Effector memory CD8-positive, alpha-beta T cell (primary cell): ENCODE results near the gene ADAMTS2.
"Not testable (repeated sequence)": the region's sequence is repeated elsewhere in the genome, so short reads cannot be mapped to it uniquely, and the experiment has no call there.

Experiments
- ATAC-seq: fragments of 150-1000 bp; cut with Tn5 transposase; replicated peaks from 2 replicates; pipeline ENCODE4 v1.10.0; 2021; ENCODE audit warnings: mild to moderate bottlenecking, moderate library complexity
- DNase-seq, 3 experiments: peaks; one replicate each; pipeline ENCODE4 v3.0.0; 2021
- H3K27ac Mint-ChIP-seq, 2 donors: one replicate each; pipeline ENCODE4 v1.8.0; 2022; ENCODE audit warnings: mild to moderate bottlenecking in 2 of 2, mixed read lengths in 2 of 2, moderate library complexity in 2 of 2
- H3K27me3 Mint-ChIP-seq, 2 donors: one replicate each; pipeline ENCODE4 v1.8.0; 2022; ENCODE audit warnings: mixed read lengths in 2 of 2
- H3K36me3 Mint-ChIP-seq: one replicate; pipeline ENCODE4 v1.8.0; 2022; ENCODE audit warnings: mild to moderate bottlenecking, moderate library complexity, mixed read lengths; ENCODE audit not compliant: insufficient read depth
- H3K4me1 Mint-ChIP-seq, 2 donors: one replicate each; pipeline ENCODE4 v1.8.0; 2022; ENCODE audit warnings: low read depth in 2 of 2, mixed read lengths in 2 of 2
- H3K4me3 Mint-ChIP-seq, 2 donors: one replicate each; pipeline ENCODE4 v1.8.0; 2022; ENCODE audit warnings: mild to moderate bottlenecking in 2 of 2, mixed read lengths in 2 of 2, moderate library complexity in 2 of 2
- H3K9me3 Mint-ChIP-seq, 2 donors: one replicate each; pipeline ENCODE4 v1.8.0; 2022; ENCODE audit warnings: mixed read lengths in 2 of 2

The ADAMTS2 gene

DNA sequence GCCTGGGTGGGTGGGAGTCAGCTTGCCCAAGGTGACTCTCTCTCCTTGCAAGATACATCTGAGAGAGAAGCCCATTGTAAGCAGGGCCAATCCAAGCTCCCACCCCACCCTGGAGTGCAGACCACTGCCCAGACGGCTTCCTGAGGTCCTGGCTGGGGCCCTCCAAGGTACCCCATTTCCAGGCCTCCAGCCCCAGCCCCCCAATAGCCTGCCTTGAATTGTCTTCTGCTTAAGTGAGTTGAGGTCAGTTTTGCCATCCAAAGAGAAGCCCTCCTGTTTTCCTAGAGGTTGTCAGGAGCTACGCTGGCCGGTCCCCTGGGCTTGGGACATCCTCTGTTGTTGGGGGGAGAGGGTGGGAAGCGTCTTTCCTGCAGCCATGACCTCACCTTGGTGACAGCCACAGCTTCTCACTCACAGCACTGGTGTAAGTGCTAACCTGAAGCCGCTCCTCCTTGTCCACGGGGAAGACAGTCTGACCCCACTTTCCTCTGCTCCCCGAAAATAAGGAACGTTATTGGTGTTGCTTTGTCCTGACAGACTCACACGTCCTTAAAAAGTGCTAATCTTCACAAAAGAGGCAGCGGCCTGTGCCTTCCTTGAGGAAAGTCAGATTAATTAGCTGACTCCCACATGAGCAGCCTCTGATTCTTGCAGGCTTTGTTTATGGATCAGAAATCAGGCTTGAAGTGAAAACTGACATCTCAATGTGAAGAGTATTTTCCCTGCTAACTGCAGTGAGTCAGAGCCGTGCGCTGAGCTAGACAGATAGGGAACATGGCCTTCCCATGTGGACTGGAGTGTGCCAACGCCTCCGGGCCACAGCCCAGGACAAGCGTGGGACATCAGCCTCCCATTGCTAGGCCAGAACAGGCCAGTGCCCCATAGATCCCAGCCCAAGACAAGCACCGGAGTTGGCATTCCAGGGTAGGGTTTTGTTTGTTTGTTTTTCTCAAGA, 52.3 kb downstream of the ADAMTS2 start:
- Mint-ChIP-seq H3K4me1 (no peaks in the 10 kb centered on the region), H3K9me3 (peaks cover 2 to 4% of the 10 kb centered on the region in 2 donors), H3K36me3 (no peaks in the 10 kb centered on the region), H3K4me3 (no peak overlapping the region), H3K27me3 (peaks cover 9 to 38% of the 10 kb centered on the region in 2 donors), H3K27ac (no peak overlapping the region)
- DNase-seq = no peak
- ATAC-seq = no peak

DNA sequence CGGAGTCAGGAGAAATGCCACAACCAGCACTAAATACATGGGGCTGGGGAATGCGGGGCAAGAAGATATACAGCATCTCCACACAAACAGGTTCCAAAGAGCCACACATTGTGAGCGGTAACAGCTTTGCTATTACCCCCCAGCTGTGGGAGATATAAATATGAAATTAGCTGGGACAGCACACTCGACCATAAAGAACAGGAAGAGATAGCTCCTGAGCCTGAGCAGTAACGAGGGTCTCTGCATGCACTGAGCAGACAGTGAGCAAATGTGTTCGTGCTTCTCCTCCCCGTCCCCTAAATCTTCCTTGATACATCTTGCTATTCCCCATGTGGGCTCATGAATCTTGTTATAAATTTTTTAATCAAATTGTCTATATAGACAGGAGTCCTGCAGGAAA, 53.1 kb downstream of the ADAMTS2 start:
- Mint-ChIP-seq H3K36me3 (no peaks in the 10 kb centered on the region), H3K9me3 (peaks cover 0 to 2% of the 10 kb centered on the region in 2 donors), H3K27me3 (peaks cover 9 to 30% of the 10 kb centered on the region in 2 donors), H3K4me1 (no peaks in the 10 kb centered on the region), H3K4me3 (no peak overlapping the region), H3K27ac (no peak overlapping the region)
- DNase-seq = no peak
- ATAC-seq = no peak

DNA sequence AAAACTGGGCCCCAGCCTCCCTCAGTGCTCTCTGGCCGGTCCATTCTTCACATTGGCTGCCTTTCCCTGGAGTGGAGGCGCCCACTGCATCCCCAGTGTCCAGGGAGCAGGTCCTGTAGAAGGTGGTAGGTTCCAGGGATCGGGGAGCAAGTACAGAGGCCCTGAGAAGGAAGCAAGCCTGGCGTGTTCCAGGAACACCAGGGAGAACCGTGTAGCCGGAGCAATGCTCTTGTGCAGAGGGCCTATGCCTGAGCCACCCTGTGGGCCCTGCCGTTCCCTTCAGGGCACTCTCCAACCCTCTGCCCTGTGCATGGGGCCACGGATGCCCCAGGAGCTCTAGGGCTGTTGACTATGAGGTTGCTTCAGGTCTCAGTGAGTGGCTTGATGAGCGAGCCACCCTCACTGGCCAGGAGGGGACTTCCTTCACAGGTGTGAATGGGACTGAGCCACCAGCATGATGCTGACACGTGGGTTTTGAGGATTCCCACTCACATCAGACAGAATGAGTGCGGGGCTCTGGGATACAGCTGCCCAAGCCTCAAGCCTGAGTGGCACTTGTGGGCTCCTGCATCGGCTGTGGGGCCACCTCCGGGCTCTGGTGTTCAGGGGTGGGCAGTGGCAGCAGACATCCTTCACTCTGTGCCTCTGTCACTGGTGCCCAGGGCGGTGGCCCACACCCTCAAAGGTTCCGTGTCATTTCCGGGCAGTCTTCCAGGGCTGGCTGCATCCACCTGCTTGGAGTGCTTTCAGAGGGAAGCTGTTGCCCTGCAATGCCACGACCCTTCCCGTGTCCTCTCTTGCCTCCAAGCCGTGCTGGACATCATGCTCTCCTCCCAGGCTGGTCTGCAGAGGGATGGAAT, 54.4 kb downstream of the ADAMTS2 start:
- no peak for ATAC-seq
- no peak for DNase-seq
- peaks cover 0 to 2% of the 10 kb centered on the region in 2 donors for H3K9me3 Mint-ChIP-seq

DNA sequence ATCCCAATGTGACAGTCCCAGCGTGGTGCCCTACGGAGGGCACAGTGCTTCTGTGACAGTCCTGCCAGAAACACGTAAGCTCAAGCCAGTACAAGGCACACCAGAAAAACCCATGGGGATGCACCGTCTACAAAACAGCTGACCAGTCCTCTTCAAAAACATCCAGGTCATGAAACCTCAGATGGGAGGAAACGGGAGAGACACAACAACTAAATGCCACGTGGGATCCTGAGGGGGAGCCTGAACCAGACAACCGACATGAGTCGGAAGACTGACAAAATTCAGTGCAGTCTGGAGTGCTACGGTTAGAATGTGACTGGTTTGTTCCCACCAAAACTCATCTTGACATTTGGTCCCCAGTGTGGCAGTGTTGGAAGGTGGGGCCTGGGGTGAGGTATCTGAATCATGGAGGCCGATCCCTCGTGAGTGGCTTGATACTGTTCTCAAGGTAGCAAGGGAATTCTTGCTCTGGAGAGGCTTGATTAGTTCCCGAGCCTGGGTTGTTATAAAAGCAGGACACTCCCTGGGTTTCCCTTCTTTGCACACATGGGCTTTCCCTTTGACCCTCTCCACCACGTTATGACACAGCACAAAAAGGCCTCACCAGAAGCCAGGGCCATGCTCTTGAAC, 55.4 kb downstream of the ADAMTS2 start:
- Mint-ChIP-seq H3K27ac (no peak overlapping the region), H3K9me3 (peaks cover 0 to 2% of the 10 kb centered on the region in 2 donors), H3K36me3 (no peaks in the 10 kb centered on the region), H3K4me3 (no peak overlapping the region), H3K4me1 (no peaks in the 10 kb centered on the region), H3K27me3 (peaks cover 4 to 21% of the 10 kb centered on the region in 2 donors)
- ATAC-seq (no peak), DNase-seq (no peak)

More for the DNA sequence above, 54.4 kb downstream of the ADAMTS2 start:
- Mint-ChIP-seq H3K4me1 (no peaks in the 10 kb centered on the region), H3K36me3 (no peaks in the 10 kb centered on the region), H3K27me3 (peaks cover 9 to 30% of the 10 kb centered on the region in 2 donors), H3K27ac (no peak overlapping the region), H3K4me3 (no peak overlapping the region)

DNA sequence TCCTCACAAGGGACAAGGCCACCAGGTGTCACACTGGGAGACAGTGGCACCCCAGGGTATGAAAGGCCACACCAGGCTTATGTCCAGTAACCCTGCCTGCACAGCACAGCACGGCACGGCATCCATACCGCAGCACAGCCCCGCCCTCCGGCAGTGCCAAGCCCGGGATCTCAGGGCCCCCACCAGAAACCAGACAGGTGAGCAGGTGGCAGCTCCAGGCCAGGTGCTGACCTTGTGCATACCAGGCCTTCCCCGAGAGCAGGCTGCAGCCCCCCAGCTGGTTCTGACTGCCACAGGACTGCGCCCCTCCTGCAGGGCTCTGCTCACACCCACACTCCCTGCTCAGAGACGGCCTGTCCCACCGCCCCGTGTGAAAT, 56.5 kb downstream of the ADAMTS2 start:
- Mint-ChIP-seq H3K4me3 (no peak overlapping the region), H3K9me3 (peaks cover 0 to 2% of the 10 kb centered on the region in 2 donors), H3K4me1 (no peaks in the 10 kb centered on the region), H3K27ac (no peak overlapping the region), H3K27me3 (peaks cover 4 to 17% of the 10 kb centered on the region in 2 donors), H3K36me3 (no peaks in the 10 kb centered on the region)
- DNase-seq (no peak), ATAC-seq (no peak)

DNA sequence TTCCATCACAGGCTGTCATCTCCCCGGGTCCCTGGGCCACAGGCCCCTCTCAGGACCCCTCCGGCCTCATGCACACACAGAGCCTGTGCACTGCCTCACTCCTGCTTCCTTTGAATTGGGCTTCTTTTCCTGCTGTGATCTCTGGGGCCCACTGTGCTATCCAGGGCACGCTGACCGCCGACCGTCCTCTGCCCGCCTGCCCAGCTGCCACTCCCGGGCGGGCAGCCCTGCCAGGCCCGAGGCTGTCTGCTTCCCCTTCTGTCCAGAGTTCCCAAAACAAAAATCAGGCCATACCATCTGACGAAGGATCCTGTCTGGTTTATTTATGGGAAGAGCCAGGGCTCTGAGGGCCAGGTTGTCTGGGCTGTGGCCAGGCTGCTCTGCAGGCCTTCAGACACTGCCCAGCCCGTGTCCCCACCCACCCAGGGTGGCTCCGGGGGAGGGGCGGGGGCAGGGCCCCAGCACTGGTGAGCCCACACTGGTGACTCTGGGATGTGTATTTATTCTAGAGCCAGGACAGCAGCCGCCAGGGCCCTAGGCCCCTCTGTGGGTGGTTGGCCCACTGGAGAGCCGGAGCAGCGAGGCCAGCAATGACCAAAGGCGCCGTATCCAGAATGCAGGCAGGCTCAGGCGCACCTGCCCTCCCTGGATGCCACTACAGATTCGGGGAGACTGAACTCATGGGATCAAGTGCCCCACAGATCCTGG, 57.0 kb downstream of the ADAMTS2 start:
- no peak for DNase-seq
- Mint-ChIP-seq H3K36me3 (no peaks in the 10 kb centered on the region), H3K4me1 (no peaks in the 10 kb centered on the region), H3K4me3 (no peak overlapping the region), H3K27ac (no peak overlapping the region), H3K9me3 (peaks cover 0 to 2% of the 10 kb centered on the region in 2 donors), H3K27me3 (peaks cover 3 to 15% of the 10 kb centered on the region in 2 donors)
- ATAC-seq = no peak

DNA sequence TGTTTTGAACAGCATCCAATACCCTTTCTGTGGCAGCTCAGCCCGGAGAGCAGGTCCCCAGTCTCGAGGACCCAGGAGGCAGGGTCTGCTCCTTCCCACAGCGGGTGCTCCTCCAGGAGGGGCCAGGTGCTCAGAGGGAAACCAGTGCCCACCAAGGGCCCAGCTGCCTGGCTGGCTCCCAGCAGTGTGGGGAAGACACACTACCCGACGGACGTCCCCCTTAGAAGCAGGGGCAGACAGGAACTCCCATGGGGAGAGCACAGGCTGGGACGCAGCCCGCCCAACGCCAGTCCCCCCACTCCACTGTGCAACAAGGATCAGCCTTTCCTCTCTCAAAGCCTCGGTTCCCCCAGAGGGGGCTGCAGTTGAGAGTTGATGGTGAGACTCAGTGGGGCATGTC, 57.6 kb downstream of the ADAMTS2 start:
- H3K36me3 Mint-ChIP-seq = no peaks in the 10 kb centered on the region
- DNase-seq (no peak), ATAC-seq (no peak)
- peaks cover 0 to 2% of the 10 kb centered on the region in 2 donors for H3K9me3 Mint-ChIP-seq
- no peaks in the 10 kb centered on the region for H3K4me1 Mint-ChIP-seq
- no peak overlapping the region for H3K4me3 Mint-ChIP-seq
- H3K27ac Mint-ChIP-seq = no peak overlapping the region
- peaks cover 0 to 12% of the 10 kb centered on the region in 2 donors for H3K27me3 Mint-ChIP-seq

DNA sequence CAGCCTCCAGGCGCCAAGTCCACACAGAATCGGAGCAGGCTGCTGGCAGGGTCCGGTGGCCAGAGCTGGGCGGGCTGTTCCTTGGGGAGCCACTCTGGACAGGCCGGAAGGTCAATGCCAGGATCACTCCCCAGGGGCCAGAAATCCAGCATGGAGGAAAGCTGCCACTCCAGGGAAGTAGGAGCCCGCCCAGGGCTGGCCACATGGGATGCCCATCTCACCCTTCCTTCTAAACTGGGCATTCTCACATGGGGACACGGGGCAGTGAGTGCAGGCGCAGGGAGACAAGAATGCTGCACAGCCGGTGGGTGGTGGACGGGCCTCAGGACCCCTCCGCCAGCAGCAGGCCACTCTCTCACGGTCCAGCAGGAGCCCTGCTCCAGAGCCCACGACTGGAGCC, 58.2 kb downstream of the ADAMTS2 start:
- no peaks in the 10 kb centered on the region for H3K4me1 Mint-ChIP-seq

DNA sequence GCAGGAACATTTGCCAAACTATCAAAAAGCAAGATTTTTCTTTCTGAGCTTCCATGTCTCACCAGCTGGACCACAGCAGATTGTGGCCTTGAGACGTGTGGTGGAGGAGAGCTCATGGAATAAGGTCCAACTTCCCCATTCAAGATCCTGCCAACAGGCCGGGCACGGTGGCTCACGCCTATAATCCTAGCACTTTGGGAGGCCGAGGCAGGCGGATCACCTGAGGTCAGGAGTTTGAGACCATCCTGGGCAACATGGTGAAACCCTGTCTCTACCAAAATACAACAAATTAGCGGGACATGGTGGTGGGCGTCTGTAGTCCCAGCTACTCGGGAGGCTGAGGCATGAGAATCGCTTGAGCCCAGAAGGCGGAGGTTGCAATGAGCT, 59.5 kb downstream of the ADAMTS2 start:
- H3K4me3 Mint-ChIP-seq, H3K27ac Mint-ChIP-seq, H3K36me3 Mint-ChIP-seq, H3K4me1 Mint-ChIP-seq, DNase-seq, H3K9me3 Mint-ChIP-seq, ATAC-seq: not testable (repeated sequence)
- H3K27me3 Mint-ChIP-seq = peaks cover 0 to 27% of the 10 kb centered on the region in 2 donors

More for the DNA sequence above, 58.2 kb downstream of the ADAMTS2 start:
- DNase-seq = no peak
- Mint-ChIP-seq H3K9me3 (peaks cover 0 to 2% of the 10 kb centered on the region in 2 donors), H3K27ac (no peak overlapping the region), H3K4me3 (no peak overlapping the region), H3K36me3 (no peaks in the 10 kb centered on the region), H3K27me3 (peaks cover 0 to 18% of the 10 kb centered on the region in 2 donors)
- no peak for ATAC-seq

DNA sequence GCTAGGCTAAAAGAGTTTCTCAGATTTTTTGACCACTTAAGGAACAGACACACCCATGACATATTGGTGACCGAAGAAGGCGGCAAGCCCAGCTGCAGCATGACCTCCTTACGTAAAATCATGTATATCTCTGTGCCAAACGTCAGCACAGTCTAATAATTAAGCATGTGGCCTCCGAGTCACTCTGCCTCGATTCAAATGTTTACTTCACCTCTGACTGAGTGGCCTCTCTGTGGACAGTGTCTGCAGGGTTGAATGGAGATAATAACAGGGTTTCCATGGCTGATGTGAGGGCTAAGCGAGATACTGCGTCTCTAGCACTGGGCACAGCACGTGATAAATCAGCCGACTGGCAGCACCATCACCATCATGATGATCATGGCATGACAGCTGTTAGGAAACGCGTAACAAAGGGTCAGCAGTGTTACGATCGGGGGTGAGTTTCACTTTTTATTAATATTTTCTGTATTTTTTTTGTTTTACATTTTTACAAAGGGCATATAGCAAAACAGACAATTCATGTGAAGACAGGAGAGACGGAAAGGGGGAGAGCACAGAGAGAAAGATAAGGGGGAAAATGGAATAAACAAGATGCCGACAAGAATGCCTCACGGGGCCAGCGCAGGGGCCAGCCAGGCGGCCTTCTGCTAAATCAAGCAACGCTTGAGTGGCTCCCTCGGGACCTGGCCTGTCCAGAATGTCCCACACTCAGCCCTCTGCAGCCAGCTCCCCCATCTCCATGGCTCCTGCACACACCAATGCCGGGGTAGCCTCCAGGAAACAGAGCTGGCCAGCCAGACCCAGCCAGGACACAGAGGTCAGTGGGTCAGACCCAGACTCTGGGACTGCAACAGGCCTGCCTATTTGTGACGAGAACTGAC, 60.3 kb downstream of the ADAMTS2 start:
- Mint-ChIP-seq H3K36me3 (no peaks in the 10 kb centered on the region), H3K9me3 (no peaks in the 10 kb centered on the region), H3K4me1 (no peaks in the 10 kb centered on the region), H3K4me3 (no peak overlapping the region), H3K27ac (no peak overlapping the region), H3K27me3 (peaks cover 0 to 27% of the 10 kb centered on the region in 2 donors)
- ATAC-seq = no peak
- DNase-seq = no peak

DNA sequence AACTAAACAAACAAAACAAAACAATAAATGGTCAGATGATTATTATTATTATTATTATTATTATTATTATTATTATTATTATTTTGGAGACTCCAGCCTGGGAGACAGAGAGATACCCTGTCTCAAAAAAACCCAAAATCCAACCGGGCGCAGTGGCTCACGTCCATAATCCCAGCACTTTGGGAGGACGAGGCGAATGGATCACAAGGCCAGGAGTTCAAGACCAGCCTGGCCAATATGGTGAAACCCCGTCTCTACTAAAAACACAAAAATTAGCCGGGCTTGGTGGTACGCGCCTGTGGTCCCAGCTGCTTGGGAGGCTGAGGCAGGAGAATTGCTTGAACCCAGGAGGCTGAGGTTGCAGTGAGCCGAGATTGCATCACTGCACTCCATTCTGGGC, 61.4 kb downstream of the ADAMTS2 start:
- peaks cover 0 to 27% of the 10 kb centered on the region in 2 donors for H3K27me3 Mint-ChIP-seq
- not testable (repeated sequence) for ATAC-seq, DNase-seq, H3K27ac Mint-ChIP-seq, H3K9me3 Mint-ChIP-seq, H3K4me3 Mint-ChIP-seq, H3K36me3 Mint-ChIP-seq, H3K4me1 Mint-ChIP-seq

DNA sequence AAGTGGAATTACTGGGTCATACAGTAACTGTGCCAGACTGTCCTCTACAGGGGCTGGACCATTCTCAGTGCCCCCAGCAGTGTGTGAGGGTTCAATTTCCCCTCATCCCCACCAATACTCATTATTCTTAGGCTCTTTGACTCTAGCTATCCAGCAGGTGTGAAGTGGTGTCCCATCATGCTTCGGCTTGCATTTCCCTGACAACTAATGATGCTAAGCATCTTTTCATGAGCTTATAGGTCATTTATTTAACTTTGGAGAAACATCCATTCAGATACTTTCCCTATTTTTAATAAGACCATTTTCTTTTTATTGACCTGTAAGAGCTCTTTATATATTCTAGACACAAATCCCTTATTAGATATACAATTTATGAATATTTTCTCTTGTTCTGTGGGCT, 63.6 kb downstream of the ADAMTS2 start:
- Mint-ChIP-seq H3K4me3 (no peak overlapping the region), H3K27me3 (peaks cover 0 to 27% of the 10 kb centered on the region in 2 donors), H3K4me1 (no peaks in the 10 kb centered on the region), H3K36me3 (no peaks in the 10 kb centered on the region), H3K9me3 (no peaks in the 10 kb centered on the region), H3K27ac (no peak overlapping the region)
- DNase-seq (no peak), ATAC-seq (no peak)
